ENCODE results near the gene GPR39.

DNA sequence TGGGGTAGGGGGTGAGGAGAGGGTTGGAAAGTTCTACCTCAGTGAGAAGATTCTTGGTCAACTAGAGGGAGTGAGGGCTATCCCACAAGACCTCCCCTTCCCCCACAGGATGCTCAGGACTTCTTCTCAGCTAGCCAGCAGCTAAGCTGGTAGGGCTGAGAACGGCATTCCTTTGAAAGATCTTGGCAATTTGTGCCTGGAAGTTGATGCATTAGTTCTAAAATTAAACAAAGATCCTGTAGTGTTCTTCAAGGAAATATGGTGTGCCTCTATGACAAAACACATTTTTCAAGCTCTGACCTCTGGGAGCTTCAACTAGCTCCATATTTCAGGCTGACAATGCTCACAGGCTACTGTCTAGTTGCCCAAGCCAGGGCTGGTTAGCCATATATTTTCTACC lies 251.1 kb downstream of the GPR39 start:
- TF ChIP-seq, protein P1, sequence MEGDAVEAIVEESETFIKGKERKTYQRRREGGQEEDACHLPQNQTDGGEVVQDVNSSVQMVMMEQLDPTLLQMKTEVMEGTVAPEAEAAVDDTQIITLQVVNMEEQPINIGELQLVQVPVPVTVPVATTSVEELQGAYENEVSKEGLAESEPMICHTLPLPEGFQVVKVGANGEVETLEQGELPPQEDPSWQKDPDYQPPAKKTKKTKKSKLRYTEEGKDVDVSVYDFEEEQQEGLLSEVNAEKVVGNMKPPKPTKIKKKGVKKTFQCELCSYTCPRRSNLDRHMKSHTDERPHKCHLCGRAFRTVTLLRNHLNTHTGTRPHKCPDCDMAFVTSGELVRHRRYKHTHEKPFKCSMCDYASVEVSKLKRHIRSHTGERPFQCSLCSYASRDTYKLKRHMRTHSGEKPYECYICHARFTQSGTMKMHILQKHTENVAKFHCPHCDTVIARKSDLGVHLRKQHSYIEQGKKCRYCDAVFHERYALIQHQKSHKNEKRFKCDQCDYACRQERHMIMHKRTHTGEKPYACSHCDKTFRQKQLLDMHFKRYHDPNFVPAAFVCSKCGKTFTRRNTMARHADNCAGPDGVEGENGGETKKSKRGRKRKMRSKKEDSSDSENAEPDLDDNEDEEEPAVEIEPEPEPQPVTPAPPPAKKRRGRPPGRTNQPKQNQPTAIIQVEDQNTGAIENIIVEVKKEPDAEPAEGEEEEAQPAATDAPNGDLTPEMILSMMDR (IDR thresholded peaks at IDR 0.05) = no peak
- no peak for TF ChIP-seq POLR2A (IDR thresholded peaks at IDR 0.05)

Data from thyroid gland (tissue), 4 donors.